CD4-positive, alpha-beta T cell treated with Interleukin-6 at 100 ng/mL for 8 hours (primary cell): ENCODE results near the gene ARRB1.

Experiments
- DNase-seq: peaks from one replicate; pipeline ENCODE4 v3.0.0-alpha.2; 2020; ENCODE audit warnings: mixed read lengths, low spot score

The ARRB1 gene

DNA sequence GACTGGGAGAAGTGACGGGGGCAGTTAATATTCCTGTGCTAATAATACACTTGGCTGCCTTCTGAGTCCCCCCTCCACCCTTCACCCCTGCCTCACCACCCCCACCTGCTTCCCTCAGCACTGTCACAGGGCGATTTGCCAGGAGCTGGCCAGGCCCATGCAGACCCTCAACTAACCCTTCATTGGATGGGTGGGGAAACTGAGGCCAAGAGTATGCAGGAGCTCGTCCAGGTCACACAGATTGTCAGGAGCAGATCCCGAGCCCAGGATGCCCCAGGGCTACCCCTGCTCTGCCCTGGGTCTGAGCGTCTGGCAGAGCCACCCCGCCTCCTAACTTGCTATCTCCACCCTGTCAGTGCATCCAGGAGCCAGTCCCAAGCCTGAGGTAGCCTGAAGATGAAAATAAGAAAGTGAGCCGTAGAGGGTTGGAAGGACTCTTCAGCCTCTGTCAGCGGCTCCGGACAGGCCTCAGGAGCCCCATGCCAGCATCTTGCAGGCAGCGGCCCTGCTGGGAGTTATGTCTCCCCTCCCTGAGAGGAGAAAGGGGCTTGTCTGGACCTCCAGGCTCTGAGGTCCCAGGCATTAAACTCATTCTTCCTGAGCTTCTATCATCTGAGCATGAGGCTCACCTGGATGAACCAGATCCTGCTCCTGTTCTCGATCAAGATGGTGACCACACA lies 104.7 kb downstream of the ARRB1 start:
- no peak for DNase-seq

DNA sequence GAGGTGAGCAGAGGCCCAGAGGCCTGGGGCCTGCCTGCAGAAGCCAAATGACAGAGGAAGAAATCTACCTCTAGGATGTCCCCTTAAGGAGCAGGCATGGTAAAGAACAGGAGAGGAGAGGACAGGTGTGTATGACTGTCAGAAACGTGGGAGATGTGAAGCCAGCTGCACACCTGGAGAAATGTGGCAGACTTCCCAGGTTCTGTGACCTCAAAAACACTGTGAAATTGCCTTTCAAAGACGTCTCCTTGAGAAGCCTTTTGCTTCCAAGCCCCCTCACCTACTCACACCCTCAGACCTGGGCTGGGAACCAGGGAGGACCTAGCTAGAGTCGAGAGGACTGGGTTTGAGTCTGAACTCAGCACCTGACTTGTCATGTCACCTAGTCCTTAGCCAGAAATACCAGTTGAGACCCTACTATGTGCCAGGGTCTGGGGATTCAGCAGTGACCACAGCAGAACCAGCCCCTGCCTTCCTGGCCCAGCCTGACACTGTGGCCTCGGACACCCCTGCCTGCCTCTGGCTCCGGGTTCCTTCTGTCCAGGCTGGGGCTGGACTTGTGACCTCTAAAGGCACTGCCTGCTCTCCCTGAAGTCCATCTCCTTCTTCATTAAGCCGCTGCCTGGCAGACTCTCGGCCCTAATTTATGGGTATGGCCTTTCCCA lies 105.3 kb downstream of the ARRB1 start:
- DNase-seq, result no peak

DNA sequence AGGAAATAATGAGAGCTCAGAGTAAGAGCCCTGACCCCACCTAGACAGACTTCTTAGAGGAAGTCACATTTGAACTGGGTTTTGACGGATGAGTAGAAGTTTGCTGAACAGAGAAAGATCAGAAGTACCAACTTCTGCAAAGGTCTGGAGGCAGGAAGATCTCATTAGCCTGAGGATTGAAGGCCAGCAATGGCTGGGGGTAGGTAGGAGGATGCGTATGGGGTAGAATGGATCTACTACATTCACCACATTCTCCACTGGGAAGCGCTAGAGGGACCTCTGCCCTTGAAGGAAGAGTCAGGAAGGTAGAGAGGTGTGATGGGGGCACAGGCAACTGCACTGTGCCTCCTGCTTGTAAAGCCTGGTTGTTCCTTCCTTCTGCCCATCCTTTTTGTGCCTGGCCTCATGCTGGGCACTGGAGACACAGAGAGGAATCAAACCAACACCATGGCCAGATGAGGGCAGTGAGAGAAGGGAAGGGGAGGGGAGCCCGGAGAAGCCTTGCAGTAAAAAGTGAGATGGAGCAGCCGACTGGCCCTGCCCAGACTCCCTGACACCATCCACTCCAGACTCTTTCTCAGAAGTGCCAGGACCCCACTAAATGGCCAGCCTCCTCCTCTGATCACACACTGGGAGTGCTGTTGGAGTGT lies 106.0 kb downstream of the ARRB1 start:
- DNase-seq, result no peak

DNA sequence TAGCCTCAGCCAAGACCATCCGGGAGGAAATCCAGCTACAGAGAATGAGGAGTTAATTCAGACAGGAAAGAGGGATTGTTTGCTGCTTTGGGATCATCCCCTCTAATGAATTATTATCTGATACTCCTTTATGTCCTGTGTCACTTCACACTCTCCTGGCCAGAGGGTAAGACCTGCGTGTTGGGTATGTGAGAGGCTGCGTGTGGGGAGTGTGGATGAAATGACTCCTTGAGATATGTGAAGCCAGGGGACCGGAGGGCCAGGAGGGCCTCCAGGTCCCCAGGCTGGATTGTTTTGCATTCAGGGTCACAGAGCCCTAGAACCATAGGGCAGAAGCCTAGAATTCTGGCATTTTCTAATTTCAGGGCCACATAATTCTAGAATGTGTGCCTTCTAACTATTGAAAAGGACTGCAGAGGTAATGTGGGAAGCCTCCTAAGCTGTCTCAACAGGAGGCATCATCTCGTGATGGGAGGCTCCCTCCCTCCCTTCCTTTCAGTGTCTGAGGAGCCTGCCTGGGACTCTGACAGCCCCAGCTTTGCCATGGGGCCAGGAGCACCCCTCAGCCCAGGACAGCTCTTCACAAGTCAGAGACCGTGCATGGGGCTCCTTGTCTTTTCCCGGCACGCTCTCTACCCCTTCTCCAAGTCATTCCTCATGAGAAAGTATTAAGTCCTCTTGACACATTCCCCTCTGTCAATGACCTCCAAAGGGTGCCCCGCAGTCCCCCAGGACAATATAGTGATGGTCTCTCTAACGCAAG lies 107.2 kb downstream of the ARRB1 start:
- DNase-seq, result no peak

DNA sequence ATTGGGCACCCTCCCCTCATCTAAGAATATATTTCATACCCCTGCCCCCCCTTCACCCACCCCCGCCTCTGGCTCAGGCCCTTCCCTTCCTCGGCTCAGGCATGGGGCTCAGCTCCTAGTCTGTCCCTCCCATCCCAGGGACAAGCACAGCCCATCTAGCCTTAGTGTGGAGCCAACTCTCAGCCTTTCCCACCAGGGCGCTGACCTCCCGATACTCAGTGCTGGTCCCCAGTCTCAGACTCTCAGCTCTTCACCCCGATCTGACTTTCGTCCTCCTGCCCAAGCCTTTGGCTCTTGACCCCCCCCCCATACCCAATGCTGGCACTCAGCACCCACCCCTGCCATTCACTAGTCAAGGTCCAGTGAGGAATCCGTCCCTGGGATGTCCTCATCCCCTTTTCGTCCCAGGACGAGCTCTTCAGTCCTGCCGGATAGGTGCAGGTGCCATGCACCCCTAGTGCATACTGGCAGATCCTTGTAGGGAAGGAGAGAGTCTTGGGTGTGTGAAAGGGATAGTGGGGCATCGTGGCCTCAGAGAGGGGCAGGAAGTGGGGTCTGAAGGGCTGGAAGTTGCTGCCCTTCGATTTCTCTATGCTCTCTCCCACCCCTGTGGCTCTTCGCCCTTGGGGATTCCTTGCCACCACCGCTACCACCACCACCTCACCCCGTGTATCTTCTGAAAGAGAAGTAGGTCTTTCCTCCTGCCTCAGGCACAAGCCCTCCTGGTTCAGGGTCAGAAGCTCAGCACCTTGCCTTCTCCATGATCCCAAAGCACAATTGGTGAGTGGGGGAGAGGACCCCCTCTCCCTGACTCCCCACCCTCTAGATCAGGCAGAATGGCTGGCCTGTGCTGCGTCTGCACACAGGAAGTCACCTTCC lies 108.5 kb downstream of the ARRB1 start:
- DNase-seq, result no peak

DNA sequence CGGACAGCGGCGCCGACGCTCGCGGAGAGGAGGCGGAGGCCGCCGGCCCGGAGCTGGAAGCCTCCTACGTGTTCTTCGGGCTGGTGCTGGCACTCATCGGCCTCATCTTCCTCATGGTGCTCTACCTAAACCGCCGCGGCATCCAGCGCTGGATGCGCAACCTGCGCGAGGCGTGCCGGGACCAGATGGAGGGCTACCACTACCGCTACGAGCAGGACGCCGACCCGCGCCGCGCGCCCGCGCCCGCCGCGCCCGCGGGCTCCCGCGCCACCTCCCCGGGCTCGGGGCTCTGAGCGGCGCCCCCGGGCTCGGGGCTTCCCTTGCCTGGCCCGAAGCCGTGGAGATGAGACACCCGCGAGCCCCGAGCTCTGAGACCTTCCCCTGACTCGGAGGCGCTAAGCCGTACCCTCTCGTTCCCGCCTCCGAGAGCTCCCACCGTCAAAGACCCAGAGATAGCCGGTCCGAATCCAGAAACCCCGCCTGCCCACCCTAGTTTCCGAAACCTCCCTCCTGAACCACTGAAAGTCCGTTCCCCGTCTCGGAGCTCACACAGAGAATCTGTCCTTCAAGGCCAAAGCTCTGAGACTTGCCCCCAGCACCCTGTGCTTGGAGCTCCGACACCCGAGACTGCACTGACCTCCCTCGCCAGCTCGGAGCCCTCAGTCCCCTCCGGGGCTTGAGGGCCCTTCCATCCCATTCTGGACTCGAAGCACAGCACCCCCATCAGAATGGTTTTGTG lies 109.4 kb downstream of the ARRB1 start:
- no peak for DNase-seq

DNA sequence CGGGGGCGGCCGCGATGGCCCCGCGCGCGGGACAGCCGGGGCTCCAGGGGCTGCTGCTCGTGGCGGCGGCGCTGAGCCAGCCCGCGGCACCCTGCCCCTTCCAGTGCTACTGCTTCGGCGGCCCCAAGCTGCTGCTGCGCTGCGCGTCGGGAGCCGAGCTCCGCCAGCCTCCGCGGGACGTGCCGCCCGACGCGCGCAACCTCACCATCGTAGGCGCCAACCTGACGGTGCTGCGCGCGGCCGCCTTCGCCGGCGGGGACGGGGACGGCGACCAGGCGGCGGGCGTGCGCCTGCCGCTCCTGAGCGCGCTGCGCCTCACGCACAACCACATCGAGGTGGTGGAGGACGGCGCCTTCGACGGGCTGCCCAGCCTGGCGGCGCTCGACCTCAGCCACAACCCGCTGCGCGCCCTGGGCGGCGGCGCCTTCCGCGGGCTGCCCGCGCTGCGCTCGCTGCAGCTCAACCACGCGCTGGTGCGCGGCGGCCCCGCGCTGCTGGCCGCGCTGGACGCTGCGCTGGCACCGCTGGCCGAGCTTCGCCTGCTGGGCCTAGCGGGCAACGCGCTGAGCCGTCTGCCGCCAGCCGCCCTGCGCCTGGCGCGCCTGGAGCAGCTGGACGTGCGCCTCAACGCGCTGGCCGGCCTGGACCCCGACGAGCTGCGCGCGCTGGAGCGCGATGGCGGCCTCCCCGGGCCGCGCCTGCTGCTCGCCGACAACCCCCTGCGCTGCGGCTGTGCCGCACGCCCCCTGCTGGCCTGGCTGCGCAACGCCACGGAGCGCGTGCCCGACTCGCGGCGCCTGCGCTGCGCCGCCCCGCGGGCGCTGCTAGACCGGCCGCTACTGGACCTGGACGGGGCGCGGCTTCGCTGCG lies 110.2 kb downstream of the ARRB1 start:
- peak; percentile 81 for DNase-seq

DNA sequence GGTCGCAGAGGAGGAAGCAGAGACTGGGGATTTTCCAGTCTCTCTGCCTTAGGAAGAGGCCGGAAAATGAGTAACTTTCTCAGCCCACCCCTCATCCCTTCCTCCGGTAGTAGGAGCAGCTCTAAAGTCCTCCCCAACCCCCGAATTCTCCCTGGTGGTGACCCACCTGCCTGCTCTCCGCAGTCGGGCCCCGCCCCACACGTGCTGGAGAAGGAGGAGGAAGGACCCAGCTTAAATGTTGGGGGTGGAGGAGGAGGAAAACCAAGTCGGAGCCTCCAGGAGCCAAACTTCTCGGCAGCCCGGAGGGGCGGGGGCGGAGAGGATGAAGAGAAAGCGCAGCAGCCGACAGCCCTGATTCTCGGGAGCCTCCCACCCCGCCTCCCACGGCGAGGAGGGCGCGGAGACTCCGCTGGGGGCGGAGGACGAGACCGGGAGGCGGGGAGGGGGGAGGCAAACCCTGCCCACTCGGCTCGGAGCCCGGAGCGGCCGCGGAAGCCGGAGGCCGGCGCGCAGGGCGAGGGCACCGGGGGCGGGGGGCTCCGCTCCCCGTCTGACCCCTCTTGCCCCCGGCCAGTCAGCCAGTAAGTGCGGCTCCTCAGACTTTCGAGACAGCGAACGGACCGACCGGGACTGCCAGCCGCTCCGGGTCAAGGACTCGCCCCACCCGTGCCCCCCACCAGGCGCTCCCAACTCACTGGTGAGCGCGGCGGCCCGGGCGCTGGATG lies 111.0 kb downstream of the ARRB1 start, which contains the start of gene TPBGL:
TPBGL (plus strand) TSS at position 464 of the 725 bp plus-strand sequence. CDS start 276 bp downstream, outside the sequence.
- no peak for DNase-seq

DNA sequence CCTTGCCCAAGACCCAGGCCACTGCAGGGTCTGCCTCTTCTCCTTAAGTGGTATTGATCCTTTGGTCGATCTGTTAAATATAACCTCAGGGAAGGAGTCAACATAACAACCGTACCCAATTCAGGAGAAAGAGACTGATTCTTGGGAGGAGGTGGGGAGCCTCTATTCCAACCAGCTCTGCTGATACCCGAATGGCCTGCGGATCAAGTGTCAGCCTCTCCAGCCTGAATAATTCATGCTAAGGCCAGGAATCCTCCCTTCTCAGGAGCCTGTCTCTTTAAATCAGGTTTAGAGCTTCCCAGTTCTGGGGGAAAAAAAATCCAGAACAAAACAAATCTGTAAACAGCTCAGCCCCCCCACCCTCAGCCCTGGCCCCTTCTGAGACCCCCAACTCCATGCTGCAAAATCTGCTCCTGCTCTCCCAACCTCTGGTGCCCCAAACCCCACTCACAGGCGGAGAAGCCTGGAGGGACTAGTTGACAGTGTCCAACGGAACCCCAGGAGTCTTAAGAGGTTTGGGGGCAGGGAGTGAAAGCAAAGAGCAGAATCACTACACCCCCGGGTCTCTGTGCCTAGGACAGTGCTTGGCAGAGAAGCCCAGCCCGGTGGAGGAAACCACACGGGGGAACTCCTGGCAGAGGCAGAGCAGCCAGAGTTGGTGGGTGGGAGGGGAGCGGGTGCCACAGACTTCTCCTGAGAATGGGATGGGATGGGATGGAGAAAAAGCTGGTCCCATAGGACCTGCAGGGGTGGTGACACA lies 111.8 kb downstream of the ARRB1 start:
- no peak for DNase-seq

DNA sequence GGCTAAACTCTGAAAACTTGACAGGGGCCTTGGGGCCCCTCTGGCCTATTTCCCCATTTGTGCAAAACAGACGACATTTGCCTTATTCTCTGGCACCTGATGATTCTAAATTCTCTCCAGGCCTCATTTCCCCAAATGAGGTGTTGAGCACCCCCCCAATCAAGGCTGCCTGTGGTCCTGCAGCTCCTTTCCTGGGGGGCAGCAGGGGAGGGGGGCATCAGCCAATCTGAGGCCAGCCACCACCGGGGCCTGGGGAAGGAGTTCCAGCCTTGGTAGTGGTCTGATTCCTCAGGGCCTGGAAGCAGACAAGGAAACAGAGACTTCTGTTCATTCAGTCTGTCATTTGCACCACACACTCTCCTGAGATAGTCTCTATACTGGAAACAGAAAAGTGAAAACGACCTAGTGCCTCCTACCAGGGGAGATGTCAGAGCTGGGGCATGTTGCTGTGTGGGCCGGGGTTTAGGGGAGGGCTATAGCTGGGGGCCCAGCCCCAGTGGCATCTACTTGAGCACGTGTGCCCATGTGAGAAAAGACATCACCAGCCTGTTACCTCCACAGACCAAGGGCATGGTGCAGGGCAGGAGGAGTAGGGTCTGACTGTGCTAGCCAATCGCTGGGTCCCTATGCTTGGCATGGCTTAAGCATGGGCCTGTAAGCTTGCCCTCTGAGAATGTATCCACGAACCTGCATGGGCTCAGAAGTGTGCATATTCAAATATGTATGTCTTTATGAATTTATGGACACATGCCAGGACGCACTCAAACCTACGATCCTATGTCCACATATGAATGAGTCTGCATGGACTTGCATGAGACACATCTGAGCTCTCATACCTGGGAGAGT lies 112.6 kb downstream of the ARRB1 start:
- DNase-seq, result no peak

DNA sequence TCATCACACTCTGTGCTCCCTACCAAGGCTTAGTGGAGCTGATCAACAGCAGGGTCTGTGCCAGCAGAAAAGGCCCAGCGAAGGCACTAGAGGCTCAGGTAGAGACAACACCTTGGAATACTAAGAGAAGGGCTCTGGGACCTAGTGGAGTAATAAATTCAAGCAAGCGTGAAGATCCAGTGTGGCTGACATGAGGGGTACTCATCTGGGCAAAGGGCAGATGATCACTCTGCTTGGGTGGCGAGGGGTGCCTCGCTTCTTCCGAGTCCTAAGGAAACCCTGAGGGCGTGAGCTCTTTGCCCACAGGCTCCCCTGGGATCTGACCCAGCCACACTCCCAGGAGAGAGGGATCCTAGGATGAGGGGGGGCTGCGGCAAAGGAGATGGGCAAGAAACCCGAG lies 114.4 kb downstream of the ARRB1 start:
- DNase-seq, result no peak

DNA sequence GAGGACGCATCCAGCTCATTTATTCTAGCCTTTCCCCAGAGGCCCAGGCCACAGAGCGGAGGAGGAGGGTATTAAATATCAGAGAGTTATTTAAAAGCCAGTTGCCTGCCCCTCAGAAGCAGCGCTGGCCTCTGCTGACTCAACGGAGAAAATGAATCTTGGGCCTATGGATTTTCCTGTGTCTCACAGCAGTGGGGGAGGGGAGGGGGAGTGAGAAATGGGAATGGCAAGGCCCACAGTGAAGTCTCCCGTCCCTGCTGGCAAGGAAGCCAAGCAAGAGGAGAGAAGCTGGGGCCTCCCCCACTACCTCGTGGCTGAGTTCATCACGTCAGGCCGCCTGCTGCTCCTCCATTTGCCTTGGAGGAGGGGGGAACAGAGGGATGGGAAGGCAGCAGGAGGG lies 115.4 kb downstream of the ARRB1 start:
- DNase-seq, result no peak

DNA sequence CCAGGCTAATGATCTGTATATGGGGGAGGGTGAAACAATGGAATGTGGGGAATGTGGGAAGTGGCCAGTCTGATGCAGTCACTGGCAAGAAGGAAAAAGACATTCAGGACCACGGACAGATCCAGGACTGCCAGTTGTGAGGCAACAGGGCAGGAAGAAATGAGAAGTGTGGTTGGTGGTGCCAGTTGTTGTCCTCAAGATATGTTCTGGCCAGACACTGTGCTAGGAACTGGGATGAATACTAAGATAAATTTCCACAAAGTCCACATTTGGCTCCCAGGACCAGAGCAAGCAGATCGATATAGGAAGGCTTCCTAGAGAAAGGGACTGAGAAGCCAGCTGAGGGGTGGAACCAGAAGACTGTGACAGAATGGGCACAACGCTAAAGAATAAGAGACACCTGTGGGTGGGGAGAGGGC lies 117.7 kb downstream of the ARRB1 start:
- no peak for DNase-seq

DNA sequence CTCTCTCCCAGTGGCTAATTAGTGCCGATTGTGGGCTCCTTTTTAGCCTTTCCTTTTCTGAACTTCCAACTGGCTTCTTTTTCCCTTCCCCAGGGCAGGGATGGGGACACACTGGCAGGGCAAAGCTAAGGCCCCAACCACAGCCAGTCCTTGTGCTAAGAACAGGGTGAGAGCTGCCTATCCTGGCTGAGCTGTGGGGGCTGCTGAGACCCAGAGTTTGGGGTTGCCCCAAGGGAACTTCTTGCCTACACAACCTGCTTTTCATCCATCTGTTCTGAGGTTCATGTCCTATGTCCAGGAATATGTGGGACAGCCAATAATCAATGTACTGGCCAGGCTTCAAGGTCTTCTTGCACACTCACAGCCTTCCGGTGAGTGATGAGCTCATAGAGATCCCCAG lies 120.8 kb downstream of the ARRB1 start:
- DNase-seq, result no peak

DNA sequence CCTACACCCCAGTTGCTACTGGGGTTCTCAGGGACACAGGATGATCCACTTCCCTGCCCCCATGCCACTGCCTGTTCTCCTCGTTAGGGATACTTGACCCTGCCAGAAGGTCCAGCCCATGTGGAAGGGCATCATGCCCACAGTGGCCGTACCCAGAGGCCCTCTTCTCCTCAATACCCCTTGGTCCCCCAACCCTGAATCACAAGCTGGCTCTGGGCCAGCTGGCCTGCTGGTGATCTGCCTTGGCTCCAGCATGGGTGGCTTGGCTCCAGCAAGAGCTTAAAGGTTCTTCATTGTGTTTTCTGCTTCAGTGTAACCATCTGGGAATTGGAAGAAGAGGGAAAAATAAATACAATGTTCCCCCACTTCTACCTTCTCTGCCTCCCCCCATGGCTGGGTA lies 122.0 kb downstream of the ARRB1 start:
- DNase-seq, result no peak

DNA sequence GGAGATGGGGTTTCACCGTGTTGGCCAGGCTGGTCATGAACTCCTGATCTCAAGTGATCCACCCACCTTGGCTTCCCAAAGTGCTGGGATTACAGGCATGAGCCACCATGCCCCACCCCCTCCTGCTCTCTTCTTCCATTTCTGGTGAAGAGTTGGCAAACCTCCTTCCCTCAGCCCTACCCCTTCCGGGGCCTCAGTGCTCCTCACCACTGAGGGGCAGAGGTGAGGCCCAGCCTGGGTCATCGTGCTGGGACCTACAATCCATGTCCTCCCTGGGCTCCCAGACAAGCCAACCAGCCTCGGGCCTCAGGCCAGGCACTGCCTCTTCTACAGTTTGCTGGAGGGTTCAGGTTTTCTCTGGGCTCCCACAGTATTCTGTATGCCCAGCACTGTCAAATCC lies 125.7 kb downstream of the ARRB1 start:
- DNase-seq, result no peak

DNA sequence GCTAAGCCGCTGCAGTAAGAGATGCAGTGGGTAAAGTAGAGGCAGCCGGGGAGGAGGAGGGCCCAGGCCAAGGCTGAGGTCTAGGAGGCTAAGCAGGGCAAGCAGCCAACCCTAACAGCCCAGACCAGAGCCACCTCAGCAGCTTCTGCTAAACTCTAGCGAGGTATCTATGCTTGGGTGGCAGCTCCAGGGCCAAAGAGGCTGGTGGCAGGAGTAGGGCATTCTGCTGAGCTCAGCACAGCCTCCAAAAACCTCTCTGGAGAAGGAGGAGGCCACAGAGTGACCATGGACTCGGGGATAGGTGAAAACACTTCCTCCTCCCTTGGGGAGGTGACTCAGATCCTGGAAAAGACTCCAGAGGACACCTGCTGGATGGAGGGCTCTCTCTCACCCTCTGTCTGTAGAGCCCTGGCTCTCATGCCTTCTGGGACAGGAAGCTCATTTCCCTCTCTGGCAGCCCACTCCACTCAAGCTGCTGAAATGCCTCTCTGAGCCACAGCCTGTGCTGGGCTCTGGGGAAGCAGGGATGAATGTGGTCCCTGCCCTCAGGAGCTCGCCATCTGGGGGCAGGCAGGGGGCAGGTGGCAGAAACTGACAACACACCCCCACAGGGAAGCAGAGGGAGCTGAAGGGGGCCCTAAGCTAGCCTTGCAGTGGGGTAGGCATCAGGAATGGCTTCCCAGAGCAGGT lies 127.4 kb downstream of the ARRB1 start:
- DNase-seq, result no peak
